H54 (cell line): Measurements from ENCODE around the gene TMCO4.
A peak's percentile ranks its signal among the peaks of the same experiment; 100 is the strongest.

ENCODE experiments used
- DNase-seq: peaks from one replicate; pipeline ENCODE4 v3.0.0; 2011; ENCODE audit warnings: low spot score, mixed read lengths; ENCODE audit not compliant: insufficient read length
- FAIRE-seq: peaks from 3 replicates; lab custom pipeline; 2011; peaks lifted over from hg19 to GRCh38; lab: Jason Lieb, UNC
- POLR2A ChIP-seq: IDR thresholded peaks from 2 replicates; pipeline ENCODE4 v1.6.1; 2011; ENCODE audit warnings: low read depth, mild to moderate bottlenecking, low read length

Gene TMCO4

DNA sequence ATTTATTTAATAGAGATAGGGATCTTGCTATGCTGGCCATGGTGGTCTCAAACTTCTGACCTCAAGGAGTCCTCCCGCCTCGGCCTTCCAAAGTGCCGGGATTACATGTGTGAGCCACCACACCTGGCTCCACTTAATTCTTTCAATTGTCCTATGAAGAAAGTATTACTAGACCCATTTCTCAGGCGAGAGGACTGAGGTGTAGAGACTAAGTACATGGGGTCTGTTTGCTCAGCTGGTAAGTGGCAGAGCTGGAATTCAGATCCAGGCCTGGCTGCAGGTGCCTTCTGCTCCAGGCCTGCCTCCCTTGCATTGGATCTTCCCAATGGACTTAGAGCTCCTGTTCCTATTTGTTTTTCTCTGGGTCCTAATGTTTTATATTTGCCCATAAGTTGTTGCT lies 79.5 kb downstream of the TMCO4 start:
- FAIRE-seq (no peak), DNase-seq (no peak)
- TF ChIP-seq POLR2A = no peak

DNA sequence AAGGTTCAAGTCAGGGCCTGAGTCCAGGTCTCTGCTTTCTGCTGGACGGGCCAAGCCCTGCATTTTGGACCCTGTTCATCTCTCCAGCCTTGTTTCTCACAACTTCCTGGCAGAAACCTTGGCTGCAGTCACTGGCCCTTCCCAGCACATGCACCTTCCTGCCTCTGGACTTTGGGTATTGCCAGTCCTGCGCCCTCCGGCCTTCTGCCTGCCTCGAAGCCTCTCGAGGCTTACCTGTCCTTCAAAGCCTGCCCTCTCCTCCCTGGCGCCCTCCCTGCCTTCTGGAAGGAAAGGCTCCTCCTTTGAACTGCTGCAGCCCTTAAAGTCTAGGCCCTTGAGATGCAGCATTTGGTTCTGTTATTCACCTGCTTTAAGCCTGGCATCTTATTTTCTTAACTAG lies 82.2 kb downstream of the TMCO4 start:
- no peak for TF ChIP-seq POLR2A
- no peak for FAIRE-seq
- no peak for DNase-seq

DNA sequence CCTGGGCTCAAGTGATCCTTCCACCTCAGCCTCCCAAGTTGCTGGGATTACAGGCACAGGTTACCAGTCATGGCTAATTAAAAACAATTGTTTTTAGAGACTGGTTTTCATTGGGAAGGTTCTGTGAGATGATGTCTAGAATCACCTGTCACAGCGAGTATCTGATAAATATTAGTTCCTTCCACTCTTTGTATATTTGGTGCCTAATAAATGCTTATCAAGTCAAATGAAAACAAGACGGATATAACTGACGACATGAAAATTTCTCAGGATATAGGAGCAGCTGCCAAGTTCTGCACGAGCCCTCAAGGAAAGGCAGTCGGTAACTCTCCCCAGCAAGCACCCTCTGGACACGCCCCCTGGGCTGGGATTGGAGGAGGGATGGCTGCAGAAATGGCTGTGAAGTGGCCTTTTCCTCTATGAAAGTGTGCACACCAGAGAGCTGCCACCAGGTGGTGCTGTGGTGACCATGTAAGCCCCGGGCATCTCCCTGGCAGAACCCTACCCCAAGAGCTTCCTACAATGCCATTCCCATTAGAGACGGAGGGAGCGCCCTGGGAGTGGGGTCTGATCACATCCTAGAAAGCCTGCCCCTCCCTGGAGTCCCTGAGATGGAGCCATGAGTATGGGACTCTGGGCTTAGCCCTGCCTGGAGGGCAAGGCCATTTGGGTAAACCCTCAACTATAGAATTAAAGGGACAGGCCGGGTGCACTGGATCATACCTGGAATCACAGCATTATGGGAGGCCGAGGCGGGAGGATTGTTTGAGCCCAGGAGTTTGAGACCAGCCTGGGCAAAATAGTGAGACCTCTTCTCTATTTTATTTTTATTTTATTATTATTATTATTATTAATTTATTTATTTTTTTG lies 84.1 kb downstream of the TMCO4 start:
- peak; percentile 97 for FAIRE-seq
- peak; percentile 85 for DNase-seq
- TF ChIP-seq POLR2A = no peak

DNA sequence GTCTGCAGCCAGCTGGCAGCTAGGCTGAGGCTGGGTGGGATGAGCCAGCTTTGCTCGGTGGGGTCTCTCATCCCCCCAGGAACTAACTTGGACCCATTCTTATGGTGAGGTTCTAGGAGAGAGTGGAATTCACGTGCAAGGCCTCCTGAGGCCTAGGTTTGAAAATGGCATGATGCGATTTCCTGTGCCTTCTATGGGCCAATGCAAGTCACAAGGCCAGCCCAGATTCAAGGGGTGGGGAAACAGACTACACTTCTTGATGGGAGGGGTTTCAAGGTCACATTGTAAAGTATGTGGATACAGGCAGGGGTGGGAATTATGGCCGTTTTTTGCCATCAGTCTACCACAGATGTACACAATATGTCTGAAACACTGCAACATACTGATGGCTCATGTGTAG lies 86.8 kb downstream of the TMCO4 start:
- DNase-seq = no peak
- FAIRE-seq = no peak
- TF ChIP-seq POLR2A = no peak

DNA sequence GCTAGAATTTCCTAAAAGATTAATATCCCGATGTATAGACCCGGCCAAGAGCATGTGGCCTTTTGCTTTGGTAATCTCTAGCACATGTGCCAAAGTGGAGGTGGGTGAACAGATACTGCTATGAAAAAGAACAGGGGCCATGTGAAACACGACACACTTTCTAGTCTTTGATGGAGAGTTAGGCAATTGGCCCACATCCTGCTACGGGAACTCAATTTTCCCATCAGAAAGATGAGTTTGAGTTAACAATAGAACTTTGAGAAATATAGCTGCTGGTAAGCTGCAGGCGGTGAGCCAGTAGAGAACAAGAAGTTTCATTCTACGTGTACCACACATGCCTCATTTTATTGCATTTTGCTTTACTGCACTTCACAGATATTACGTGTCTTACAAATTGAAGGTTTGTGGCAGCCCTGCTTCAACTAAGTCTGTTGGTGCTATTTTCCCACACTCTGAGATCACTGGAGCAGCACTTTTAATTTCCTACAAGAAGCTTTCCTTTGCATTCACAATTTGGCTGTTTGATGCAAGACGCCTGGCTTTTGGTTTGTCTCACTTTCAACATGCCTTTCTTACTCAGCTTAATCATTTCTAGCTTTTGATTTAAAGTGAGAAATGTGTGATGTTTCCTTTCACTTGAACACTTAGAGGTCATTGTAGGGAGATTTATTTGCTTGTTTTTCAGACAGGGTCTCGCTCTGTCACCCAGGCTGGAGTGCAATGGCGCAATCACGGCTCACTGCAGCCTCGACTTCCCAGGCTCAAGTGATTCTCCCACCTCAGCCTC lies 88.7 kb downstream of the TMCO4 start:
- no peak for FAIRE-seq
- DNase-seq = no peak
- no peak for TF ChIP-seq POLR2A

DNA sequence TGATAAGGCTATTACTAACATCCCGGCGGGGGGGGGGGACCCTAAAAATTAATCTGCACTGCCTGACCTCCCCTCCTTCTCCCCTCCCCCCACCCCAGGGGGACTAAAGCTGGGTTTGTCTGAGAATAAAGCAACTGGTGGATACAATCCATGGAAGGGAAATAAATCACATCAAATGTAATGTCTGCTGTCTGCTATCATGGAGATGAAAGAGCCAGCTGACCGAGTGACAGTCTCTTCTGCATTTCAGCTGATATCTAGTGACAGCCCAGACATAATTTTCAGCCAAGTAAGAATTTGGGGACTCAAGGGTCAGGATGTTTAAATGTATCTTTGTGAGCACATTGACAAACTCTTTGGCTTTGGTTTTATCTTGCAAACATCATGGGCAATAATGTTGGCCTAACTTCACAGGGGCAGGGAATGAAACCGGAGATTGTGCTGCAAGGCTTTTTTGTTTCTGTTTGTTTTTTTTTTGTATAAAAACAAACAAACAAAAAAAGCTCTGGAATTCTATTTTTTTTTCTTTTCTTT lies 90.4 kb downstream of the TMCO4 start:
- TF ChIP-seq POLR2A = no peak
- FAIRE-seq (no peak), DNase-seq (no peak)

DNA sequence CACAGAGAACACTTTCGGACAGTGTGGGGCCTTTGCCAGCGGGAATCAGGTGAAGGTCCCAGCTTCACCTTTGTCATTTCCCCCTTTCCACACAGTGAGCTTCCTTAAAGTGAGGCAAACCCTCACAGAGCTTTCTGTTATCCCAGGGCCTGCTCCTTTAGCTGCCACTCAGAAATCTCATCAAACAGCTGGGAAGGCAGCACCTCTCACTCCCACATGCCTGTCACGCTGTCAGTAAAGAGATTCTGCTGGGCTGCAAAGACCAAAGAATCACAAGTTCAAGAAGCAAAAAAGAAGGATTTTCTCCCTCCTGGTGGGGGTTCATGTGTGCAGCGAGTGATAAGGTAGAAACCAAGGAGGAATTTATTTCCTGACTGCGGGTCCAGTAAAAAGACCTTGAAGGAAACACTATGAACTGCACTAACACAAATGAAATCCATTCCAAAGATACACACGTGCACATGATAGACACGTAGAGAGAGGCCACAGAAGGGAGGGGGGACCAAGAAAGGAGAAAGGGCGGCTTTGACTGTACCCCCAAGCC lies 91.1 kb downstream of the TMCO4 start:
- DNase-seq (no peak), FAIRE-seq (no peak)
- no peak for TF ChIP-seq POLR2A

DNA sequence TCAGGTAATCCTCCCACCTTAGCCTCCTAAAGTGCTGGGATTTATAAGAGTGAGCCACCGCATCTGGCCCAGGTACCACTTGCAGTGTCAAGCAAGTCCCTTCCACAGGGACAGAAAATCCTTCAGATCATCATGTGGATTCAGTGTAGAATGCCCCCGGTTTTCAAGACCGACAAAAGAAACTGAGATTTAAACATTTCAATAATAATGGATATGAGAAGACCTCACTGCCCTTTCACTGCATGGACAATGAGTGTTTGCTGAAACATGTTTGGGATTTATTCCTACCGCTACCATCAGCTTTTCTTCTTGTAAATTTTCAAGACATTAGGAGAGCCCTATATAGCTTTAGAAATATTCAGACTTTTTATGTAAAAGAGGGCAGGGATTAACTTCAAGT lies 93.6 kb downstream of the TMCO4 start:
- no peak for FAIRE-seq
- no peak for TF ChIP-seq POLR2A
- DNase-seq = no peak

DNA sequence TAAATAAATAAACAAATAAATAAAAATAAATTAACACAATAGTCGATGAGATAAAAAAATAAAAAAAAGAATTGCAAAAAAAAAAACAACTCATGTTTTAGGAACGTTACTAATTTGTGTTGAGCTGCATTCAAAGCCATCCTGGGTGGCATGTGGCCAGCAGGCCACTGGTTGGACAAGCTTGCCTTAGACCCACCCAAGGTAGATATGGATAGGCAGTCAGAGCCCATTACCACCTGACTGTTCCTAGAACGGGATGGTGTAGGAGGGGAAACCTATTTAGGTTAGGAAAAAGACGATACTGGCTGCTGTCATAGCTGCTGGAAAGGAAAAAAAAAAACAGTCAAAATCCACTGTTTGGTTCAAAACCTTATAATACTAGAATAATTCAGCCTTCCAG lies 94.3 kb downstream of the TMCO4 start:
- TF ChIP-seq POLR2A = no peak
- FAIRE-seq (no peak), DNase-seq (no peak)

DNA sequence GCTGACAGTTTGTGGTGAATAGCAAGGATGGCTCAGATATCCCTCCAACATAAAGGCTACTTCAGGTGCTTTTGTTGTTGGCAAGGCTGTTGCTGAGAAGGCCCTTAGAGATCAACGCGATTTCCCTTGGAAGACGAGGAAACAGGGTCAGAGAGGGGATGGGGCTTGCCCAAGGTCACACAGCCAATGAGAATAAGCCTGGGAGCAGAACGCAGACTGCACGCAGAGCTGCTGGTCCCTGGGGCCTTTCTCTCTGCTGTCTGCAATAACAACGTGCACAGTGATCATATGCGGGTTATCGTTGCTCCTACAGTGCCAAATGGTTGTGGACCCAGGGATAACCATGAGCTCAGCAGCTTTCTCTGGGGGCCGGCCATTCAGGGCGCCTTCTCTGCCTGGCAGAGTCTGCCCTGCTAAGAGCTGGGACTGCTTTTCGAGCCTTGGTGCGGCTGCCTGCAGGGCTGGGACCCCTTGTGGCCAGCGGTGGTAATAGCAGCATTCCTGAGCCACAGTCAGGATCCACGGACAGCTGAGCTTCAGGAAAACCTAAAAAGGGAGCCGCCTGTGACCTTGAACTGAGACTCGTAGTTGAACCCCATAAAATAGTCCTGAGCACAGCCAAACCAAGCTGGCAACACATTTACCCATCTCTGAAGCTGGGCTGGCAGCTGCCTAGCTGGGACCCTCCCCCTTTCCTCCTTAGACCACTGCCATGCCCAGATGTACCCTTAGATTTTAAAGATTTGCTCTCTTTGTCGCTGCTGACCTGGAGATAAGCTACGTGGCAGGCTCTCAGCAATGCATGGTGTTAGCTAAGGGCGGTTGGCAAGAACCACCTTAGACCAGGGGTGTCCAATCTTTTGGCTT lies 95.2 kb downstream of the TMCO4 start:
- no peak for TF ChIP-seq POLR2A
- FAIRE-seq = no peak
- peak; percentile 65 for DNase-seq

DNA sequence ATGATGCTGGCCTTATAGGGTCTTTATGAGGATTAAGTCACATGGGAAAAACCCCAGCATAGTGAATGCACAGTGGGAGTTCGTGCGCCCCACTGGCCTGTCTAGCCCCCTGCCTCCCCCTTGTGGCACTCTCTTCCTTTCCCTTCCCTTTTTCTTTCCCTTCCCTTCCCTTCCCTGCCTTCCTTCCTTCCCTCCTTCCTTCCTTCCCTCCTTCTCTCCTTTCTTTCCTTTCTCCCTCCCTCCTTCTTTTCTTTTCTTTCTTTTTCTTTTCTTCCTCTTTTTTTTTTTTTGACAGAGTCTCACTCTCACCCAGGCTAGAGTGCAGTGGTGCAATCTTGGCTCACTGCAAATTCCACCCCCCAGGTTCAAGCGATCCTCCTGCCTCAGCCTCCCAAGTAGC lies 96.4 kb downstream of the TMCO4 start:
- FAIRE-seq (no peak), DNase-seq (no peak)
- TF ChIP-seq POLR2A = no peak

DNA sequence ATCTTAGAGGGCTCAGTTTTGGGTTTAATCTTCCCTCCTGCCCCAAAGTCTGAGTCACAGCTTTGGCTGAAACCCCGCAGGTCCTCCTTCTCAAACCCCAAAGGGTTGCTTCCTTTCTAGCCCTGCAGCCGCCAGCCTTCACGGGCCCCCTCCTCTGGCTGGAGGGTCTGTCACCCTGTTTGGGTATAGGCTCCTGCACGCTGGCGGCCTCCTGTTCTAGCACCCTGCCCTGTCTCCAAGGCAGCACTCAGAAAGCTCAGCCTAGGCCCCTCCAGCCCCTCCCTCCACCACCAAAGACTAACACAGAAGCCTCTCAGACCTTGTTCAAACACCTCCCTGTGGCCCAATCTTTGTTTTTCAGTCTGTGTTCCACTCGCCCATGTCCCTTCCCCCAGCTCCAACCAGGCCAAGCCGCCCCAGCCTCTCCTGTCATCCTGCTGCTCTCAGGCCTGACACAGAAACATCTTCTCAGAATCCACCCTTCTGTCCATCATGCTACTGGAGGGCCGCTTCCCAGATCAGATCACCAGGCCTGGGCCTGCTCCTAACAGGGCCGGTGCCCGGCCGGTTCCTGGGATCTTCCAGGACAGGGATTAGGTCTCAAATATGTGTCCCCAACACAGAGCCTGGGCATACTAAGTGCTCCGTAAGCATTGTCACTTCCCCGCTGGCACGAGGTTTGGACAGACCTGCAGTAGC lies 99.5 kb downstream of the TMCO4 start:
- FAIRE-seq (no peak), DNase-seq (no peak)
- TF ChIP-seq POLR2A = no peak

DNA sequence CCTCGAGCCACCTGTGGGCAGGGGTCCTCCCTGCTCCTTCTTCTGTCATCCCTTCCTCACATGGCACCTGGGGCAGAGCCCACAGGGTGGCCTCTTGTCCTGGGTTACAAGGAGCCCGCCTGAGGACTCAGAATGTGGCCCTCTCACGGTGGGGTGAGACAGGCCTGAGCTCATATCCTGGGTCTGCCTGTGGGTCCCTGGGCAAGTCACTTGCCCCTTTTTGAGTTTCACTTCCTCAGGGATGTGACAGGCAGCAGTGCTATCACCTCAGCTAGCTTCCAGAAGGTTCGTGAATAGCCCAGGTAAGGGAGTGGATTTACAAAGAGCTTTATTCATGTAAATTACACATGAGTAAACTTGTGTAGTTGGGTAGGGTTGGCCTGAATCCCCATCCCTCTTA lies 101.5 kb downstream of the TMCO4 start:
- DNase-seq (no peak), FAIRE-seq (no peak)
- TF ChIP-seq POLR2A = no peak

DNA sequence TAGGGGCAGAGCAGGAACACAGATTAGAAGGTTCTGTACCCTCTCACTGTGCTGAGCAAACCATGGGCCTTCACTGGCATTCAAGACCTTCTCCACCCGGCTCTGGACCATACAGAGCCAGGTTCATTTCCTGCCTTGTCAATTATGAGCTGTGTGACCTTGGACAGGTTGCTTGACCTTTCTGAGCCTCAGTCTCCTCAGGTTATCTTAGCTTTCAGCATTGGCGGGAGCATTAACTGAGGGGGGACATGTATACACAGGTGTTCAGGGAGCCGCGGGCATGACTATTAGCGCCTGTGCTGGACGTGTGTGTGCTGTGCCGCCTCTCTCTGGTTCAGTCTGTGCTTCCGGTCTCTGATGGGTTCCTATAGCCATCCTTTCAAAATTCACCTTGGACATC lies 102.9 kb downstream of the TMCO4 start:
- TF ChIP-seq POLR2A = no peak
- FAIRE-seq (no peak), DNase-seq (no peak)
